Loucy (cell line): Measurements from ENCODE around the gene CEP43.

ENCODE experiments used
- H2AFZ ChIP-seq: fragments of 200-600 bp; sonication (generic); 2 replicates; pipeline ENCODE4 v1.6.0; 2016; ENCODE audit warnings: antibody characterized with exemption, mild to moderate bottlenecking, low read length, moderate library complexity
- H3F3A ChIP-seq: fragments of 200-600 bp; 2 replicates; pipeline ENCODE4 v1.6.0; 2016; ENCODE audit warnings: antibody characterized with exemption, low read depth, mild to moderate bottlenecking
- H3K27me3 ChIP-seq: fragments of 200-600 bp; sonication (generic); 2 replicates; pipeline ENCODE4 v1.6.1; 2014; ENCODE audit warnings: low read length, mild to moderate bottlenecking; ENCODE audit not compliant: insufficient read depth, poor library complexity, severe bottlenecking
- H3K36me3 ChIP-seq: fragments of 200-600 bp; sonication (generic); 2 replicates; pipeline ENCODE4 v1.6.1; 2016; ENCODE audit warnings: low read length; ENCODE audit not compliant: insufficient read depth
- H3K4me1 ChIP-seq: fragments of 200-600 bp; sonication (generic); 2 replicates; pipeline ENCODE4 v1.5.1; 2014; ENCODE audit warnings: low read length, mild to moderate bottlenecking; ENCODE audit not compliant: insufficient read depth, poor library complexity, severe bottlenecking
- H3K4me2 ChIP-seq: fragments of 200-600 bp; sonication (generic); 2 replicates; pipeline ENCODE4 v1.6.0; 2014; ENCODE audit warnings: antibody characterized with exemption, low read length, low read depth, mild to moderate bottlenecking; ENCODE audit not compliant: poor library complexity, severe bottlenecking
- H3K4me3 ChIP-seq: fragments of 200-600 bp; sonication (generic); 2 replicates; pipeline ENCODE4 v1.5.1; 2014; ENCODE audit warnings: low read length, mild to moderate bottlenecking, mixed read lengths; ENCODE audit not compliant: poor library complexity, severe bottlenecking
- H3K79me2 ChIP-seq: fragments of 200-600 bp; sonication (generic); 2 replicates; pipeline ENCODE4 v1.6.1; 2014; ENCODE audit warnings: low read length; ENCODE audit not compliant: insufficient read depth
- H3K9ac ChIP-seq: fragments of 200-600 bp; sonication (generic); 2 replicates; pipeline ENCODE4 v1.6.0; 2014; ENCODE audit warnings: mild to moderate bottlenecking, low read depth, low read length, moderate library complexity; ENCODE audit not compliant: poor library complexity, severe bottlenecking
- H3K9me2 ChIP-seq: fragments of 200-600 bp; sonication (generic); replicated peaks from 2 replicates; pipeline ENCODE4 v1.6.1; 2016; ENCODE audit warnings: low read depth, low read length, mixed read lengths
- H3K9me3 ChIP-seq: fragments of 200-600 bp; sonication (generic); 2 replicates; pipeline ENCODE4 v1.6.1; 2014; ENCODE audit warnings: mild to moderate bottlenecking, antibody characterized with exemption, low read length, low read depth; ENCODE audit not compliant: insufficient read depth
- H4K20me1 ChIP-seq: fragments of 200-600 bp; sonication (generic); 2 replicates; pipeline ENCODE4 v1.6.0; 2014; ENCODE audit warnings: antibody characterized with exemption, low read length, mild to moderate bottlenecking; ENCODE audit not compliant: insufficient read depth, poor library complexity, severe bottlenecking
- EZH2phosphoT487 ChIP-seq: fragments of 200-600 bp; IDR thresholded peaks from 2 replicates; pipeline ENCODE4 v1.6.1; 2018; ENCODE audit warnings: antibody characterized with exemption, mild to moderate bottlenecking, moderate library complexity, borderline replicate concordance
- TF ChIP-seq, protein P1 (sequence below): fragments of 200-600 bp; sonication (generic); conservative IDR thresholded peaks from 2 replicates; pipeline ENCODE4 v1.5.1; 2014; ENCODE audit warnings: mild to moderate bottlenecking, antibody characterized with exemption, low read length

The CEP43 gene

DNA sequence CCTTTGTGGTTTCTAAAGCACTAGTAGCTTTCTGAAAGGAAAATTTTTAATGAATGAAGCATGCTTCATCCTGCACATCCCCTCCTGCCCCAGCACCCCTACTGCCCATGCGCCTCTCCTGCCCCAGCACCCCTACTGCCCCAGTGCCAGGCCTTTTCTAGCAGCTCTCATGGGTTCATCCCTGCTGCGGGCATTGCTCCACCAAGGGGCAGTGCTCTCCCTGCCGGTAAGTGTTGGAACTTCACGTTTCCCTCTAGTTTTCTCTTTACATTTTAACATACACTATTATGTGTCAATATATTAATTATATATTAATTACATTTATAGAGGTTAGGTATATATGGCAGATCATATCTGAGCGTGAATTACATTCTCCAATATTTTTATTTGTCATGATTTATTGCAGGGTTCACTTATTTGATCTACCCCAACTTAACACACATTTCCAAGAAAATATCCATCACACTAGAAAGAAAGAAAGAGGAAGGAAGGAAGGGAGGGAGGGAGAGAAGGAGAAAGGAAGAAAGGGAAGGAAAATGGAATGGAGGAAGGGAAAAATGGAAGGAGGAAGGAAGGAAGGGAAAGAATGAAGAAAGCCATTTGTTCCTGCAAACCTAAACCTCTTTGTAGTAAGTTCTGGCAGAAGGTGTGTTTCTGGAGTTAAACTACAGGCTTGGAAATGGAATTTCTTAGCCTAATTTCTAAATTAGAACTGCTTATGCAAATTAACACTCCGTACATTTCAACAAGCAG lies 46.8 kb downstream of the CEP43 start:
- Histone ChIP-seq H3K4me3 (no peak overlapping the region), H4K20me1 (no peaks in the 10 kb centered on the region), H3K4me1 (peaks cover 3% of the 10 kb centered on the region), H3K27me3 (no peaks in the 10 kb centered on the region), H3K9ac (no peak overlapping the region), H3F3A (no peaks in the 10 kb centered on the region), H3K79me2 (no peaks in the 10 kb centered on the region), H3K9me3 (no peaks in the 10 kb centered on the region), H3K9me2 (no peaks in the 10 kb centered on the region), H2AFZ (no peak overlapping the region), H3K36me3 (peaks cover 5% of the 10 kb centered on the region; the same call in 1 of the 2 replicates), H3K4me2 (no peak overlapping the region)
- TF ChIP-seq, protein P1, sequence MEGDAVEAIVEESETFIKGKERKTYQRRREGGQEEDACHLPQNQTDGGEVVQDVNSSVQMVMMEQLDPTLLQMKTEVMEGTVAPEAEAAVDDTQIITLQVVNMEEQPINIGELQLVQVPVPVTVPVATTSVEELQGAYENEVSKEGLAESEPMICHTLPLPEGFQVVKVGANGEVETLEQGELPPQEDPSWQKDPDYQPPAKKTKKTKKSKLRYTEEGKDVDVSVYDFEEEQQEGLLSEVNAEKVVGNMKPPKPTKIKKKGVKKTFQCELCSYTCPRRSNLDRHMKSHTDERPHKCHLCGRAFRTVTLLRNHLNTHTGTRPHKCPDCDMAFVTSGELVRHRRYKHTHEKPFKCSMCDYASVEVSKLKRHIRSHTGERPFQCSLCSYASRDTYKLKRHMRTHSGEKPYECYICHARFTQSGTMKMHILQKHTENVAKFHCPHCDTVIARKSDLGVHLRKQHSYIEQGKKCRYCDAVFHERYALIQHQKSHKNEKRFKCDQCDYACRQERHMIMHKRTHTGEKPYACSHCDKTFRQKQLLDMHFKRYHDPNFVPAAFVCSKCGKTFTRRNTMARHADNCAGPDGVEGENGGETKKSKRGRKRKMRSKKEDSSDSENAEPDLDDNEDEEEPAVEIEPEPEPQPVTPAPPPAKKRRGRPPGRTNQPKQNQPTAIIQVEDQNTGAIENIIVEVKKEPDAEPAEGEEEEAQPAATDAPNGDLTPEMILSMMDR, result no peak
- TF ChIP-seq EZH2phosphoT487, result no peak

DNA sequence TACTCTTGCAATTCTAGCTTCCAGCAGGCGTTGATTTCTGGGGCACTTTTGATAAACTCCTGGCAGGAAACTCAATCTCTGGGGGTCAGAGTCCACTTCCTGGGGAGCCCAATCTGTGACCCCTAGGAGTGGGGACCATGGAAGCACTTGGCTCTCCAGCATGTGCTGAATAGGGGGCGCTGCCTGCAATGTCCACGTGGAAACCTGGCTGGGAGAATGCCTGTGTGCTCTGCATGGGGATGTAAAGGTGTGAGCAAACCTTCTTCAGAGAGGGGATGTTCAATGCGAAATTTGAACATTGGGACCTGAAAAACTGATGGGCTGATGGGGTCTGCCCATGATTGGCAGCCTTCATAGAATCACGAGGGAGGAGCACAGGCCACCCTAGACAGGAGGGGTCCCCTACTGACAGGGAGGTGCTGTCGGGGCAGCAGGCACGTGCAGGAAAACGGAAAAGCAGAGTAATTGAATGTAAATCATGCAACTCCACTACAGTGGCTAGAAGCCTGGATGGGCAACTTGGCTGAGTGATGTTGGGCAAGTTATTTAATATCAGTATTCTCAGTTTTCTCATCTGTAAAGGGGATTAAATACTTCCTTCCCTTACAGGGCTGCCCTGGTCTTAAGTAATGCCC lies 47.8 kb downstream of the CEP43 start:
- H4K20me1 ChIP-seq, result no peaks in the 10 kb centered on the region
- no peaks in the 10 kb centered on the region for H3K27me3 ChIP-seq
- H3K9me2 ChIP-seq, result no peaks in the 10 kb centered on the region
- H3K9me3 ChIP-seq, result no peaks in the 10 kb centered on the region
- H3K9ac ChIP-seq, result no peak overlapping the region
- TF ChIP-seq, protein P1, result no peak
- TF ChIP-seq EZH2phosphoT487, result no peak
- H3K4me1 ChIP-seq, result peaks cover 3% of the 10 kb centered on the region
- no peak overlapping the region for H3K4me3 ChIP-seq
- H3K36me3 ChIP-seq, result peaks cover 4% of the 10 kb centered on the region; the same call in 1 of the 2 replicates
- no peak overlapping the region for H3K4me2 ChIP-seq
- no peaks in the 10 kb centered on the region for H3K79me2 ChIP-seq
- no peaks in the 10 kb centered on the region; the same call in 1 of the 2 replicates for H3F3A ChIP-seq
- no peak overlapping the region for H2AFZ ChIP-seq

DNA sequence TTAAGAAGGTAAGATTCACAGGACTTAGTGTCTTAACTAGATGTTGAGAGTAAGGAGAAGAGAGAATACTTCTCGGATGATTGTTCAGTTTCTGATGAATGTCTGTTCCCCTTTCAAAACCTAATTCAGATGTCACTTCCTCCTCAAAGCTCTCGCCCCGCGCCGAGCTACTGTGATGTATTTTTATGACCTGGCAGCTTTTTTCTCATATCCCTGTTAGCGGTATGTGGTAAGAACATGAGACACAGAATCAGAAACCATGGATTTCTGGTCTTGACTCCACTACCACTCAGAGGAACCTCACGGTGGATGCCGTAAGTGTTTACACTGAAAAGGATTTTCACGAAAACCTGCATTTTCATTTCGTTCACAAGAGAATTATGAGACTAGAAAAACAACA lies 48.4 kb downstream of the CEP43 start:
- H3K4me3 ChIP-seq, result no peak overlapping the region
- H3K9ac ChIP-seq, result no peak overlapping the region

More for the DNA sequence above, 48.4 kb downstream of the CEP43 start:
- H4K20me1 ChIP-seq, result no peaks in the 10 kb centered on the region
- no peaks in the 10 kb centered on the region for H3K9me3 ChIP-seq
- H3K9me2 ChIP-seq, result no peaks in the 10 kb centered on the region
- H3K4me1 ChIP-seq, result no peaks in the 10 kb centered on the region
- H3K4me2 ChIP-seq, result no peak overlapping the region
- TF ChIP-seq EZH2phosphoT487, result no peak
- no peak overlapping the region for H2AFZ ChIP-seq
- H3K79me2 ChIP-seq, result no peaks in the 10 kb centered on the region
- H3K27me3 ChIP-seq, result no peaks in the 10 kb centered on the region
- H3F3A ChIP-seq, result no peaks in the 10 kb centered on the region; the same call in 1 of the 2 replicates
- peaks cover 1% of the 10 kb centered on the region; the same call in 1 of the 2 replicates for H3K36me3 ChIP-seq
